ENCODE data around the gene STAP2. TPM values are rescaled to one million over a fixed set of nuclear protein-coding genes. Genes with fewer than 3 reads are reported as not detected.

Gene STAP2, protein sequence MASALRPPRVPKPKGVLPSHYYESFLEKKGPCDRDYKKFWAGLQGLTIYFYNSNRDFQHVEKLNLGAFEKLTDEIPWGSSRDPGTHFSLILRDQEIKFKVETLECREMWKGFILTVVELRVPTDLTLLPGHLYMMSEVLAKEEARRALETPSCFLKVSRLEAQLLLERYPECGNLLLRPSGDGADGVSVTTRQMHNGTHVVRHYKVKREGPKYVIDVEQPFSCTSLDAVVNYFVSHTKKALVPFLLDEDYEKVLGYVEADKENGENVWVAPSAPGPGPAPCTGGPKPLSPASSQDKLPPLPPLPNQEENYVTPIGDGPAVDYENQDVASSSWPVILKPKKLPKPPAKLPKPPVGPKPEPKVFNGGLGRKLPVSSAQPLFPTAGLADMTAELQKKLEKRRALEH
- total RNA-seq: 2.7 and 6.1 TPM in 2 replicates

DNA sequence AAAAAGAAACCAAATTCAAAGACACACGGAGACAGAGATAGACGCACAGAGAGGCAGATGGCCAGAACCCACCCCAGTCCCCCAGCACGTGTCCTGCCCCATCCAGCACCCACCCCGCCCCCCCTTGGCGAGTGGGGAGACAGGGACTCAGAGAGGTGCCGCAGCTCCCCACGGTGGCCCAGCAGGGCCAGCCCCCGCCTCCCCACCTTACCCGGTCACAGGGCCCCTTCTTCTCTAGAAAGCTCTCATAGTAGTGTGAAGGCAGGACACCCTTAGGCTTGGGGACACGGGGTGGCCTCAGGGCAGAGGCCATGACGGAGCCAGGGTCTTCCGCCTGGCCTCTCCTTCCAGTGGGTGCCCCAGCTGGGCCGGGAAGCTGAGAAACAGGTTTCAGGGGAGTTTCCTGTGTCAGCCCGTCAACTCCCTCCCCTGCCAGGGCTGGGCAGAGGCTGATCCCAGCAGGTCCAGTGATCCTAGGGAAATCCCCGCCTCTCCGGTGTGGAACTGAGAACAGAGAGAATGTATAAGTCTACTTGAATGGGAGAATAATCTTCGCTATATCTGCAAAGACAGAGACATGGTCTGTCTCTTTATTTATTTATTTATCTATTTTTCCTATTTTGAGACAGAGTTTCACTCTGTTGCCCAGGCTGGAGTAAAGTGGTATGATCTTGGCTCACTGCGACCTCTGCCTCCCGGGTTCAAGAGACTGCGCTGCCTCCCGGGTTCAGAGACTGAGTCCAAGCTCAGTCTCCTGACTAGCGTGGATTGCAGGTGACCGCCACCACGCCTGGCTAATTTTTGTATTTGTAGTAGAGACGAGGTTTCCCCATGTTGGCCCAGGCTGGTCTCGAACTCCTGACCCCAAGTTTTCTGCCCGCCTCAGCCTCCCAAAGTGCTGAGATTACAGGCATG, at the start of gene STAP2:
Gene STAP2, minus strand, starts transcription at position 387 of the 915 bp plus-strand sequence. Its CDS starts 74 bp downstream, at position 313.

GRCh38 chr19:4343370-4344307, 5.0 kb upstream of the STAP2 start, which contains the start of gene MPND:
Gene MPND, plus strand, starts transcription at chr19:4343562. Its CDS starts 32 bp downstream, at chr19:4343594.

GRCh38 chr19:4304538-4305256, 33.9 kb downstream of the STAP2 start, which contains the start of gene FSD1:
Gene FSD1, plus strand, starts transcription at chr19:4304598. Its CDS starts 149 bp downstream, at chr19:4304747.

DNA sequence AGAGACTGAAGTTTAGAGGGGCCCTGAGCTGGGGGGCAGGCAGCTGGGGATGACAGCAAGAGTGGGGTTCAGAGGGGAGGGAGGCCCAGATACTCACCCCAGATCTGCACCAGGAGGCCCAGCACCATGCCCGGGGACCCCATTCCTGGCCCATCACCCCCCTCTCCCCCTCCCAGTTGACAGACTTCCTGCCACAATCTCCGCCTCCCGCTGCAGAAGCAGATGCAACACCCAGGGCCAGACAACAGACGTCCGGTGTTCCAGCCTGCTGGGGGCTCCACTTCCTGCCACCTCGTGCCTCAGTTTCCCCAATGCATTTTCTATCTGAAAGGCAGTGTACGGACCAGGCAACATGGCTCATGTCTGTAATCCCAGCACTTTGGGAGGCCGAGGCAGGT, 36.4 kb downstream of the STAP2 start, which contains the start of gene TMIGD2:
Gene TMIGD2, minus strand, starts transcription at position 147 of the 398 bp plus-strand sequence. Its CDS starts 4 bp downstream, at position 143.

GRCh38 chr19:4278419-4279266, 60.0 kb downstream of the STAP2 start, which contains the start of gene SHD:
Gene SHD, plus strand, starts transcription at chr19:4279266. Its CDS starts 798 bp downstream, at chr19:4280064.

Other genes starting within 250 kb of the STAP2 start
- gene MAP2K2, start 214.7 kb downstream of the STAP2 start, total RNA-seq: 164 and 232 TPM in 2 replicates
- gene CREB3L3, start 185.2 kb downstream of the STAP2 start, total RNA-seq: not detected in 2 replicates
- gene SIRT6, start 156.3 kb downstream of the STAP2 start, total RNA-seq: 16.7 and 23.5 TPM in 2 replicates
- gene ANKRD24, start 156.1 kb downstream of the STAP2 start, total RNA-seq: under 0.01 and 1.3 TPM in 2 replicates
- gene EBI3, start 109.3 kb downstream of the STAP2 start, total RNA-seq: 0.47 and 1.7 TPM in 2 replicates
- 14.0 and 16.1 TPM in 2 replicates for gene YJU2, start 91.7 kb downstream of the STAP2 start, total RNA-seq
- 0.68 TPM in 1 of 2 replicates, not detected in the other for gene SHD, start 59.6 kb downstream of the STAP2 start, total RNA-seq
- 0.09 and 0.23 TPM in 2 replicates for gene TMIGD2, start 36.4 kb downstream of the STAP2 start, total RNA-seq
- 6.3 and 7.1 TPM in 2 replicates for gene FSD1, start 34.2 kb downstream of the STAP2 start, total RNA-seq
- 3.1 and 5.6 TPM in 2 replicates for gene MPND, start 4.7 kb upstream of the STAP2 start, total RNA-seq
- gene SH3GL1, start 61.7 kb upstream of the STAP2 start, total RNA-seq: 91.9 and 118 TPM in 2 replicates
- gene CHAF1A, start 63.8 kb upstream of the STAP2 start, total RNA-seq: 2.1 and 21.8 TPM in 2 replicates
- gene UBXN6, start 119.0 kb upstream of the STAP2 start, total RNA-seq: 86.0 and 145 TPM in 2 replicates
- gene HDGFL2, start 133.5 kb upstream of the STAP2 start, total RNA-seq: 58.8 and 71.7 TPM in 2 replicates
- gene PLIN4, start 179.7 kb upstream of the STAP2 start, total RNA-seq: 0.47 and 3.7 TPM in 2 replicates
- 1.1 TPM in 1 of 2 replicates, not detected in the other for gene PLIN5, start 196.4 kb upstream of the STAP2 start, total RNA-seq
- gene LRG1, start 201.2 kb upstream of the STAP2 start, total RNA-seq: 0.23 and 2.4 TPM in 2 replicates
- gene SEMA6B, start 220.9 kb upstream of the STAP2 start, total RNA-seq: 4.9 and 7.1 TPM in 2 replicates